Stimulated activated CD8-positive, alpha-beta memory T cell treated with anti-CD3 and anti-CD28 coated beads, Interleukin-12 subunit alpha, Interleukin-12 subunit beta, amount 100 ng/mL, for 4 hours (primary cell): Measurements from ENCODE around the gene ANKRD24.
"Not testable (repeated sequence)": the region's sequence is repeated elsewhere in the genome, so short reads cannot be mapped to it uniquely, and the experiment has no call there.

ENCODE experiments used
- DNase-seq: peaks from one replicate; pipeline ENCODE4 v3.0.0-alpha.2; 2020; ENCODE audit warnings: low read depth

Gene ANKRD24

GRCh38 chr19:4268816-4269430, 86.4 kb downstream of the ANKRD24 start:
- DNase-seq, result no peak

GRCh38 chr19:4272894-4273293, 90.4 kb downstream of the ANKRD24 start:
- DNase-seq, result no peak

- DNase-seq, result not testable (repeated sequence)
Observed at GRCh38 chr19:4274321-4274686, 91.8 kb downstream of the ANKRD24 start.
